Panc1 (cell line): ENCODE data around the gene RWDD2A. TPM values are rescaled to one million over a fixed set of nuclear protein-coding genes. Genes with fewer than 3 reads are reported as not detected.

ENCODE experiments used
- ATAC-seq: fragments of 200-7000 bp; cut with Tn5 transposase; 2 replicates; pipeline ENCODE4 v1.9.1; 2020; ENCODE audit warnings: mild to moderate bottlenecking, moderate library complexity
- BruUV-seq: library from RNA; stranded (reverse); fragments of 400-500 nt; replicated peaks from 2 replicates; lab custom pipeline; 2021; lab: Mats Ljungman, UMichigan
- CTCF ChIA-PET: fragments of 300-600 bp; sonication (Branson Sonifier 250); formaldehyde crosslinking; loops from one replicate; lab custom pipeline; 2022; ENCODE audit warnings: antibody characterized with exemption; lab: Charles Lee
- POLR2A ChIA-PET: fragments of 300-600 bp; sonication (Branson Sonifier 250); formaldehyde crosslinking; loops from one replicate; lab custom pipeline; 2022; ENCODE audit warnings: antibody characterized with exemption; lab: Charles Lee
- DNase-seq: peaks from one replicate; pipeline ENCODE4 v3.0.0-alpha.2; 2010; ENCODE audit warnings: low read depth, low spot score
- H3K27ac ChIP-seq: 2 replicates; pipeline ENCODE4 v1.5.1; 2011; ENCODE audit warnings: mild to moderate bottlenecking, low read length, inconsistent platforms
- H3K27me3 ChIP-seq: fragments of 200-500 bp; sonication (Bioruptor generic); 2 replicates; pipeline ENCODE4 v1.6.0; 2014; ENCODE audit warnings: low read length, inconsistent platforms; ENCODE audit not compliant: control insufficient read depth, insufficient read depth
- H3K36me3 ChIP-seq: fragments of 200-500 bp; sonication (Bioruptor generic); 2 replicates; pipeline ENCODE4 v1.5.1; 2014; ENCODE audit warnings: inconsistent platforms, mild to moderate bottlenecking, low read length, moderate library complexity; ENCODE audit not compliant: control insufficient read depth, insufficient read depth
- H3K4me1 ChIP-seq: 2 replicates; pipeline ENCODE4 v1.5.1; 2011; ENCODE audit warnings: inconsistent platforms, mild to moderate bottlenecking, low read length, moderate library complexity; ENCODE audit not compliant: control insufficient read depth, insufficient read depth
- H3K4me3 ChIP-seq, 2 experiments: 2 replicates each; pipeline ENCODE4 v1.5.1; 2011 to 2012; ENCODE audit warnings: low read depth in 2 of 2, low read length in 2 of 2, mild to moderate bottlenecking in 2 of 2, inconsistent platforms in 1 of 2, moderate library complexity in 1 of 2
- H3K9me3 ChIP-seq: fragments of 200-500 bp; sonication (Bioruptor generic); 2 replicates; pipeline ENCODE4 v1.5.1; 2014; ENCODE audit warnings: low read depth, mild to moderate bottlenecking, inconsistent platforms, low read length, moderate library complexity; ENCODE audit not compliant: control insufficient read depth, insufficient read depth
- POLR2AphosphoS5 ChIP-seq: IDR thresholded peaks from 2 replicates; pipeline ENCODE4 v1.6.1; 2012; ENCODE audit warnings: mild to moderate bottlenecking, low read depth, low read length, moderate library complexity
- SIN3A ChIP-seq: IDR thresholded peaks from 2 replicates; pipeline ENCODE4 v1.6.1; 2012; ENCODE audit warnings: low read depth, mild to moderate bottlenecking, low read length, moderate library complexity, borderline replicate concordance; ENCODE audit not compliant: insufficient read depth
- TCF7L2 ChIP-seq: IDR thresholded peaks from 2 replicates; pipeline ENCODE4 v1.6.1; 2011; ENCODE audit warnings: mild to moderate bottlenecking, low read depth, low read length, inconsistent platforms
- in situ Hi-C: cut with HindIII; loops from 2 replicates; pipeline ENCODE4 v1.10.0; 2016; ENCODE audit warnings: low sequenced_read_pairs, low pct_unique_long_range_greater_than_20kb
- intact Hi-C: fragments of 100-400 bp; cut with micrococcal nuclease; formaldehyde crosslinking; loops from one replicate; pipeline ENCODE4 v1.10.0; 2022; ENCODE audit not compliant: unreplicated experiment
- total RNA-seq: library from RNA; stranded (reverse); gene quantifications from one replicate; pipeline ENCODE4 v1.2.1, GENCODE V29; 2021; ENCODE audit not compliant: unreplicated experiment
- TF ChIP-seq, protein P1 (sequence below), 2 experiments: IDR thresholded peaks; 2 replicates each; pipeline ENCODE4 v1.6.1; 2011 to 2012; ENCODE audit warnings: low read depth in 2 of 2, control low read depth in 1 of 2, low read length in 1 of 2, mild to moderate bottlenecking in 1 of 2, moderate library complexity in 1 of 2; ENCODE audit not compliant: insufficient read depth in 1 of 2
- TF ChIP-seq, protein P2 (sequence below): fragments of 450-650 bp; IDR thresholded peaks from 2 replicates; pipeline ENCODE4 v1.5.1; 2017; ENCODE audit warnings: mild to moderate bottlenecking

RWDD2A gene
- total RNA-seq, 1 experiment from 2014 or later, result 3.4 TPM

DNA sequence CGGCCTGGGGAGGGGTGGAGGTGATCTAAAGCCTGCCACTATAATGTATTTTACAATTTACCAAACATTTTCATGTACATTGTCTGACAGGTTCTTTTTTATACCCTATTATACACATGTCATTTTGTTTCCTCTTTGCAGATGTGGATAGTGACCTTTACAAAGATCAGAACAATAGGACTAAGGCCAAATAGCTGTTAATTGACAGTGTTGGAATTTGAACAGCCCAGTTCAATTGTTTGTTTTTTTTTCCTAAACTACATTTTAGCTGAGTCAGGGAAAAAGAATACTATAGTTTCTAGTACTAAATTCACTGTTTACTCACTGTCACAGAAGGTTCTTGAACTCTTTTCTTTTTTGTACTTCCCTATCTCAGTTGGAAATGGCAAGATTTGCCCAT lies 40.2 kb upstream of the RWDD2A start:
- ATAC-seq, result no peak
- Histone ChIP-seq H3K4me3 (no peak overlapping the region), H3K27ac (no peak overlapping the region), H3K36me3 (no peaks in the 10 kb centered on the region), H3K27me3 (no peaks in the 10 kb centered on the region), H3K4me1 (no peaks in the 10 kb centered on the region), H3K9me3 (no peaks in the 10 kb centered on the region)
- intact Hi-C loops, result no loop called here
- CTCF ChIA-PET, result no interaction called here
- no TSS peak for BruUV-seq
- DNase-seq, result no peak
- in situ Hi-C loops, result no loop called here
- TF ChIP-seq POLR2AphosphoS5 (no peak), TCF7L2 (no peak)
- POLR2A ChIA-PET, result no interaction called here

DNA sequence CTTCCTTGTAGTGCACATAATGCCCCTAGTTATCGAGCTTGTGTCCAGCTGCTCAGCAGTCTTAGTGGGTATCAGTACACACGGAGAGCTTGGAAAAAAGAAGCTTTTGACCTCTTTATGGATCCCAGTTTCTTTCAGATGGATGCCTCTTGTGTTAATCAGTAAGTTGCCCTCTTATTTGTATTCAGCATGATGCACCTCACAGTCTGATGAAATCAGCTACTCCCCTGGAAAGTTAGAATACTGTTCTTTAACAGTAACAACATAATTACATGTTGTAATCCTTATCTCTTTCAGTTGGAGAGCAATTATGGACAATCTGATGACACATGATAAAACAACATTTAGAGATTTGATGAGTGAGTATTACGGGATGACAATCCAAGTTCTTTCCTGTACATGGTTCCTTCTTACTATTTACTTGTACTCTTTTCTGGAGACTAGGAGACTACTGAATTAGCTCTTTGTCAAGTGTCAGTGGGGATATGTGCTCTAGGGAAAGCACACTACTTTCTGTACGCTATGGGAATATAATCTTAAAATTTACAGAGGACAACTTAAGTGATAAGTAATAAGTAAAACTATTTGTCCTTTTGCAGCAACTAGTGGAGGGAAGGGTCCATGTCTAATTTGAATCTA lies 39.2 kb upstream of the RWDD2A start:
- TF ChIP-seq, protein P1, sequence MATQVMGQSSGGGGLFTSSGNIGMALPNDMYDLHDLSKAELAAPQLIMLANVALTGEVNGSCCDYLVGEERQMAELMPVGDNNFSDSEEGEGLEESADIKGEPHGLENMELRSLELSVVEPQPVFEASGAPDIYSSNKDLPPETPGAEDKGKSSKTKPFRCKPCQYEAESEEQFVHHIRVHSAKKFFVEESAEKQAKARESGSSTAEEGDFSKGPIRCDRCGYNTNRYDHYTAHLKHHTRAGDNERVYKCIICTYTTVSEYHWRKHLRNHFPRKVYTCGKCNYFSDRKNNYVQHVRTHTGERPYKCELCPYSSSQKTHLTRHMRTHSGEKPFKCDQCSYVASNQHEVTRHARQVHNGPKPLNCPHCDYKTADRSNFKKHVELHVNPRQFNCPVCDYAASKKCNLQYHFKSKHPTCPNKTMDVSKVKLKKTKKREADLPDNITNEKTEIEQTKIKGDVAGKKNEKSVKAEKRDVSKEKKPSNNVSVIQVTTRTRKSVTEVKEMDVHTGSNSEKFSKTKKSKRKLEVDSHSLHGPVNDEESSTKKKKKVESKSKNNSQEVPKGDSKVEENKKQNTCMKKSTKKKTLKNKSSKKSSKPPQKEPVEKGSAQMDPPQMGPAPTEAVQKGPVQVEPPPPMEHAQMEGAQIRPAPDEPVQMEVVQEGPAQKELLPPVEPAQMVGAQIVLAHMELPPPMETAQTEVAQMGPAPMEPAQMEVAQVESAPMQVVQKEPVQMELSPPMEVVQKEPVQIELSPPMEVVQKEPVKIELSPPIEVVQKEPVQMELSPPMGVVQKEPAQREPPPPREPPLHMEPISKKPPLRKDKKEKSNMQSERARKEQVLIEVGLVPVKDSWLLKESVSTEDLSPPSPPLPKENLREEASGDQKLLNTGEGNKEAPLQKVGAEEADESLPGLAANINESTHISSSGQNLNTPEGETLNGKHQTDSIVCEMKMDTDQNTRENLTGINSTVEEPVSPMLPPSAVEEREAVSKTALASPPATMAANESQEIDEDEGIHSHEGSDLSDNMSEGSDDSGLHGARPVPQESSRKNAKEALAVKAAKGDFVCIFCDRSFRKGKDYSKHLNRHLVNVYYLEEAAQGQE (IDR thresholded peaks at IDR 0.05; ENCODE audit: insufficient read depth in 1 of 2, low read depth in 2 of 2, low read length in 1 of 2), result no peak
- TF ChIP-seq, protein P2, sequence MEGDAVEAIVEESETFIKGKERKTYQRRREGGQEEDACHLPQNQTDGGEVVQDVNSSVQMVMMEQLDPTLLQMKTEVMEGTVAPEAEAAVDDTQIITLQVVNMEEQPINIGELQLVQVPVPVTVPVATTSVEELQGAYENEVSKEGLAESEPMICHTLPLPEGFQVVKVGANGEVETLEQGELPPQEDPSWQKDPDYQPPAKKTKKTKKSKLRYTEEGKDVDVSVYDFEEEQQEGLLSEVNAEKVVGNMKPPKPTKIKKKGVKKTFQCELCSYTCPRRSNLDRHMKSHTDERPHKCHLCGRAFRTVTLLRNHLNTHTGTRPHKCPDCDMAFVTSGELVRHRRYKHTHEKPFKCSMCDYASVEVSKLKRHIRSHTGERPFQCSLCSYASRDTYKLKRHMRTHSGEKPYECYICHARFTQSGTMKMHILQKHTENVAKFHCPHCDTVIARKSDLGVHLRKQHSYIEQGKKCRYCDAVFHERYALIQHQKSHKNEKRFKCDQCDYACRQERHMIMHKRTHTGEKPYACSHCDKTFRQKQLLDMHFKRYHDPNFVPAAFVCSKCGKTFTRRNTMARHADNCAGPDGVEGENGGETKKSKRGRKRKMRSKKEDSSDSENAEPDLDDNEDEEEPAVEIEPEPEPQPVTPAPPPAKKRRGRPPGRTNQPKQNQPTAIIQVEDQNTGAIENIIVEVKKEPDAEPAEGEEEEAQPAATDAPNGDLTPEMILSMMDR, result no peak
- TF ChIP-seq SIN3A (no peak), TCF7L2 (no peak), POLR2AphosphoS5 (no peak)
- Histone ChIP-seq H3K4me1 (no peaks in the 10 kb centered on the region), H3K36me3 (no peaks in the 10 kb centered on the region; the same call in 1 of the 2 replicates), H3K4me3 (no peak overlapping the region), H3K9me3 (no peaks in the 10 kb centered on the region), H3K27ac (no peak overlapping the region), H3K27me3 (no peaks in the 10 kb centered on the region)
- CTCF ChIA-PET, result no interaction called here
- POLR2A ChIA-PET, result no interaction called here
- no peak for DNase-seq
- intact Hi-C loops, result no loop called here
- no peak for ATAC-seq
- BruUV-seq, result no TSS peak
- in situ Hi-C loops, result no loop called here

DNA sequence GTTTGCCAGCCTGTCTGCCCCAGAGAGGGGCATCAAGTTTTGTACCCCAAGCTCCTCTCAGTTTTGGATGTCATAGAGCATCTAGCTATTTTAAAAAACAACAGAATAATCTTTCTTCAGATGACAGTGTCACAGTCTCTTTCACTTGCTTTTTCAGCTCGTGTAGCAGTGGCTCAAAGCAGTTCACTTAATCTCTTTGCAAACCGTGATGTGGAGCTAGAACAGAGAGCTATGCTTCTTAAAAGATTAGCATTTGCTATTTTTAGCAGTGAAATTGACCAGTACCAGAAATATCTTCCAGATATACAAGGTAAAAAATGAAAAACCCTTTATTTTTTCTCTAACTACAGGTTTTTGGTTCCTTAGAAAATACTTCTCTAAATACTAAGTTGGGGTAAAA lies 37.4 kb upstream of the RWDD2A start:
- no peak for DNase-seq
- intact Hi-C loops, result no loop called here
- Histone ChIP-seq H3K4me3 (no peak overlapping the region), H3K27me3 (no peaks in the 10 kb centered on the region), H3K27ac (no peak overlapping the region), H3K36me3 (no peaks in the 10 kb centered on the region; the same call in 1 of the 2 replicates), H3K4me1 (no peaks in the 10 kb centered on the region), H3K9me3 (no peaks in the 10 kb centered on the region)
- no peak for ATAC-seq
- ChIA-PET POLR2A (no interaction called here), CTCF (no interaction called here)
- in situ Hi-C loops, result no loop called here
- no peak for TF ChIP-seq TCF7L2
- no peak for TF ChIP-seq POLR2AphosphoS5
- TF ChIP-seq, protein P2, result no peak
- TF ChIP-seq, protein P1 (IDR thresholded peaks at IDR 0.05; ENCODE audit: insufficient read depth in 1 of 2, low read depth in 2 of 2, low read length in 1 of 2), result no peak
- TF ChIP-seq SIN3A, result no peak
- no TSS peak for BruUV-seq
